B cell (primary cell): Measurements from ENCODE around the gene TSEN54.

Source experiments
- CTCF ChIP-seq: fragments of 200-600 bp; IDR thresholded peaks from one replicate; pipeline ENCODE4 v1.8.0; 2022; ENCODE audit warnings: antibody characterized with exemption, mild to moderate bottlenecking
- EZH2 ChIP-seq: IDR thresholded peaks from 2 replicates; pipeline ENCODE4 v1.6.1; 2012; ENCODE audit warnings: borderline replicate concordance, low read depth, mild to moderate bottlenecking, moderate library complexity, low read length; ENCODE audit not compliant: insufficient read depth, poor library complexity, severe bottlenecking

GRCh38 chr17:75476752-75477489 lies 39.4 kb upstream of the TSEN54 start:
- TF ChIP-seq CTCF (no peak), EZH2 (no peak)
